HEK293 (cell line): ENCODE measurements around the gene CA11.
A peak's percentile ranks its signal among the peaks of the same experiment; 100 is the strongest.

Experiments
- CTCF ChIA-PET: fragments of 350-600 bp; formaldehyde crosslinking; extraction: SDS; loops from one replicate; lab custom pipeline; 2021; ENCODE audit warnings: antibody characterized with exemption; lab: Yijun Ruan, JAX
- POLR2A ChIA-PET: fragments of 300-600 bp; formaldehyde crosslinking; extraction: SDS; loops from one replicate; lab custom pipeline; 2020; ENCODE audit warnings: antibody characterized with exemption, inconsistent platforms; lab: Yijun Ruan, JAX
- H3K27ac ChIP-seq: fragments of 200-500 bp; sonication (Bioruptor generic); 2 replicates; pipeline ENCODE4 v1.5.1; 2014; ENCODE audit warnings: low read depth, low read length, control low read depth, inconsistent platforms; ENCODE audit errors: extremely low read depth
- H3K36me3 ChIP-seq, 2 experiments: fragments of 200-500 bp in 1 of 2; sonication (Bioruptor generic) in 1 of 2; 1 replicate in 1 of 2; 2 replicates in 1 of 2; pipeline ENCODE4 v1.5.1; 2014 to 2017; ENCODE audit warnings: inconsistent platforms in 2 of 2, low read length in 2 of 2; ENCODE audit not compliant: control insufficient read depth in 2 of 2, insufficient read depth in 1 of 2
- H3K4me1 ChIP-seq: fragments of 200-500 bp; sonication (Bioruptor generic); 2 replicates; pipeline ENCODE4 v1.5.1; 2014; ENCODE audit warnings: mild to moderate bottlenecking, low read length, inconsistent platforms; ENCODE audit not compliant: control insufficient read depth, insufficient read depth
- H3K4me3 ChIP-seq: 2 replicates; pipeline ENCODE4 v1.5.1; 2011; ENCODE audit warnings: low read depth, mild to moderate bottlenecking, control low read depth, low read length, moderate library complexity
- H3K9me3 ChIP-seq: fragments of 200-500 bp; sonication (Bioruptor generic); 2 replicates; pipeline ENCODE4 v1.5.1; 2014; ENCODE audit warnings: low read depth, low read length, inconsistent platforms; ENCODE audit not compliant: control insufficient read depth, insufficient read depth
- BCL11A ChIP-seq: fragments of 450-650 bp; formaldehyde crosslinking; IDR thresholded peaks from 2 replicates; pipeline ENCODE4 v1.5.1; 2016; ENCODE audit warnings: low read depth, missing biosample characterization, missing genetic modification characterization
- BCL11B ChIP-seq: fragments of 450-650 bp; formaldehyde crosslinking; IDR thresholded peaks from 2 replicates; pipeline ENCODE4 v1.5.1; 2016; ENCODE audit warnings: low read depth, missing biosample characterization, missing genetic modification characterization
- OSR2 ChIP-seq: fragments of 450-650 bp; formaldehyde crosslinking; IDR thresholded peaks from 2 replicates; pipeline ENCODE4 v1.5.1; 2016; ENCODE audit warnings: missing biosample characterization, missing genetic modification characterization
- TSHZ1 ChIP-seq: fragments of 450-650 bp; formaldehyde crosslinking; IDR thresholded peaks from 2 replicates; pipeline ENCODE4 v1.5.1; 2016; ENCODE audit warnings: missing biosample characterization, missing genetic modification characterization, borderline replicate concordance
- ZNF16 ChIP-seq: fragments of 450-650 bp; formaldehyde crosslinking; IDR thresholded peaks from 2 replicates; pipeline ENCODE4 v1.5.1; 2016; ENCODE audit warnings: low read depth, missing biosample characterization, missing genetic modification characterization
- ZNF214 ChIP-seq: fragments of 450-650 bp; formaldehyde crosslinking; IDR thresholded peaks from 2 replicates; pipeline ENCODE4 v1.5.1; 2017; ENCODE audit warnings: missing biosample characterization, mild to moderate bottlenecking, missing genetic modification characterization, borderline replicate concordance
- ZNF37A ChIP-seq: fragments of 450-650 bp; IDR thresholded peaks from 2 replicates; pipeline ENCODE4 v1.5.1; 2018; ENCODE audit warnings: missing biosample characterization, missing genetic modification characterization
- ZNF610 ChIP-seq: fragments of 450-650 bp; formaldehyde crosslinking; IDR thresholded peaks from 2 replicates; pipeline ENCODE4 v1.5.1; 2016; ENCODE audit warnings: missing biosample characterization, missing genetic modification characterization, borderline replicate concordance
- ZNF768 ChIP-seq: fragments of 450-650 bp; formaldehyde crosslinking; IDR thresholded peaks from 2 replicates; pipeline ENCODE4 v1.5.1; 2018; ENCODE audit warnings: missing biosample characterization, mild to moderate bottlenecking, missing genetic modification characterization
- ZNF843 ChIP-seq: fragments of 450-650 bp; formaldehyde crosslinking; IDR thresholded peaks from 2 replicates; pipeline ENCODE4 v1.5.1; 2016; ENCODE audit warnings: missing biosample characterization, missing genetic modification characterization
- ZXDB ChIP-seq: fragments of 450-650 bp; formaldehyde crosslinking; IDR thresholded peaks from 2 replicates; pipeline ENCODE4 v1.5.1; 2016; ENCODE audit warnings: missing biosample characterization, missing genetic modification characterization
- TF ChIP-seq, protein P1 (sequence below): fragments of 450-650 bp; formaldehyde crosslinking; IDR thresholded peaks from 2 replicates; pipeline ENCODE4 v1.5.1; 2016; ENCODE audit warnings: missing biosample characterization, missing genetic modification characterization
- TF ChIP-seq, protein P2 (sequence below): fragments of 450-650 bp; formaldehyde crosslinking; IDR thresholded peaks from 2 replicates; pipeline ENCODE4 v1.5.1; 2016; ENCODE audit warnings: missing biosample characterization, missing genetic modification characterization
- TF ChIP-seq, protein P3 (sequence below): fragments of 450-650 bp; formaldehyde crosslinking; IDR thresholded peaks from 2 replicates; pipeline ENCODE4 v1.5.1; 2016; ENCODE audit warnings: missing biosample characterization, missing genetic modification characterization

The CA11 gene

DNA sequence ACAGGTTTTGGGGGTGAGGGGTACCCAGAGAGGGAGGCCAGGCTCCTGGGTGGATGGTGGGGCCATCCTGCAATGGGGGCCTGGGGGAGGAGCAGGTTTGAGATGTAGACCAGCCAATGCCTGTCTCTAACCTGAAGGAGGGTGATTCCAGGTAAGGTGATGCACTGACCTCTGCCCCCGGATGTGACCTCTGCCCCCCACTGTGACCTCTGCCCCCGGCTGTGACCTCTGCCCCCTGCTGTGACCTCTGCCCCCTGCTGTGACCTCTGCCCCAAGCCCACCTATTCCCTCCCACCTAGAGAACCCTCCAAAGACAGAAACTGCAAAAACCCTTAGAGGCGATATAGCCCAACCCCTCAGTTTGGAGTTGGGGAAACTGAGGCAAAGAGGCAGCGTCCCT lies 49.8 kb downstream of the CA11 start:
- CTCF ChIA-PET, result interaction anchor here (1.0 kb wide), 1 partner anchor 11 kb away, joined by 4 read pairs; no protein-coding TSS in a partner anchor
- Histone ChIP-seq H3K36me3 (no peaks in the 10 kb centered on the region), H3K27ac (no peak overlapping the region), H3K4me1 (no peaks in the 10 kb centered on the region), H3K4me3 (no peak overlapping the region), H3K9me3 (no peaks in the 10 kb centered on the region)
- TF ChIP-seq, protein P1, sequence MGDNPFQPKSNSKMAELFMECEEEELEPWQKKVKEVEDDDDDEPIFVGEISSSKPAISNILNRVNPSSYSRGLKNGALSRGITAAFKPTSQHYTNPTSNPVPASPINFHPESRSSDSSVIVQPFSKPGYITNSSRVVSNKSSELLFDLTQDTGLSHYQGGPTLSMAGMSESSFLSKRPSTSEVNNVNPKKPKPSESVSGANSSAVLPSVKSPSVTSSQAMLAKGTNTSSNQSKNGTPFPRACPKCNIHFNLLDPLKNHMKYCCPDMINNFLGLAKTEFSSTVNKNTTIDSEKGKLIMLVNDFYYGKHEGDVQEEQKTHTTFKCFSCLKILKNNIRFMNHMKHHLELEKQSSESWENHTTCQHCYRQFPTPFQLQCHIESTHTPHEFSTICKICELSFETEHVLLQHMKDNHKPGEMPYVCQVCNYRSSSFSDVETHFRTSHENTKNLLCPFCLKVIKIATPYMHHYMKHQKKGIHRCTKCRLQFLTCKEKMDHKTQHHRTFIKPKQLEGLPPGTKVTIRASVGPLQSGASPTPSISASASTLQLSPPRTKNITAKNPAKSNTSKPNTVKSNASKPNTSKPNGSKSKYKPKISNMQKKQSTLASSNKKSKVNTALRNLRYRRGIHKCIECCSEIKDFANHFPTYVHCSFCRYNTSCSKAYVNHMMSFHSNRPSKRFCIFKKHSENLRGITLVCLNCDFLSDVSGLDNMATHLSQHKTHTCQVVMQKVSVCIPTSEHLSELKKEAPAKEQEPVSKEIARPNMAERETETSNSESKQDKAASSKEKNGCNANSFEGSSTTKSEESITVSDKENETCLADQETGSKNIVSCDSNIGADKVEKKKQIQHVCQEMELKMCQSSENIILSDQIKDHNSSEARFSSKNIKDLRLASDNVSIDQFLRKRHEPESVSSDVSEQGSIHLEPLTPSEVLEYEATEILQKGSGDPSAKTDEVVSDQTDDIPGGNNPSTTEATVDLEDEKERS (tag by site-specific recombination), result no peak
- TF ChIP-seq ZNF214 (tag by site-specific recombination) (no peak), BCL11A (tag by site-specific recombination) (peak; percentile 77), ZNF843 (tag by site-specific recombination) (no peak), ZNF610 (tag by site-specific recombination) (no peak), OSR2 (no peak), ZXDB (tag by site-specific recombination) (no peak), ZNF37A (tag by site-specific recombination) (no peak), BCL11B (tag by site-specific recombination) (peak; percentile 97)
- TF ChIP-seq, protein P2, sequence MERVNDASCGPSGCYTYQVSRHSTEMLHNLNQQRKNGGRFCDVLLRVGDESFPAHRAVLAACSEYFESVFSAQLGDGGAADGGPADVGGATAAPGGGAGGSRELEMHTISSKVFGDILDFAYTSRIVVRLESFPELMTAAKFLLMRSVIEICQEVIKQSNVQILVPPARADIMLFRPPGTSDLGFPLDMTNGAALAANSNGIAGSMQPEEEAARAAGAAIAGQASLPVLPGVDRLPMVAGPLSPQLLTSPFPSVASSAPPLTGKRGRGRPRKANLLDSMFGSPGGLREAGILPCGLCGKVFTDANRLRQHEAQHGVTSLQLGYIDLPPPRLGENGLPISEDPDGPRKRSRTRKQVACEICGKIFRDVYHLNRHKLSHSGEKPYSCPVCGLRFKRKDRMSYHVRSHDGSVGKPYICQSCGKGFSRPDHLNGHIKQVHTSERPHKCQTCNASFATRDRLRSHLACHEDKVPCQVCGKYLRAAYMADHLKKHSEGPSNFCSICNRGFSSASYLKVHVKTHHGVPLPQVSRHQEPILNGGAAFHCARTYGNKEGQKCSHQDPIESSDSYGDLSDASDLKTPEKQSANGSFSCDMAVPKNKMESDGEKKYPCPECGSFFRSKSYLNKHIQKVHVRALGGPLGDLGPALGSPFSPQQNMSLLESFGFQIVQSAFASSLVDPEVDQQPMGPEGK, result 0 out of 2 replicates have a peak, but pooled peaks have one; percentile 27
- POLR2A ChIA-PET, result no interaction called here

GRCh38 chr19:48595833-48596232 lies 50.2 kb downstream of the CA11 start:
- CTCF ChIA-PET, result interaction anchor here (0.5 to 2.6 kb wide), 5 partner anchors 11 to 380 kb away, joined by 3 to 15 read pairs (median 4); no protein-coding TSS in a partner anchor
- Histone ChIP-seq H3K4me3 (no peak overlapping the region), H3K27ac (no peak overlapping the region), H3K36me3 (no peaks in the 10 kb centered on the region), H3K9me3 (no peaks in the 10 kb centered on the region), H3K4me1 (no peaks in the 10 kb centered on the region)
- TF ChIP-seq ZNF16 (tag by site-specific recombination), result peak; percentile 71; the same call in 1 of the 2 replicates
- TF ChIP-seq, protein P3, sequence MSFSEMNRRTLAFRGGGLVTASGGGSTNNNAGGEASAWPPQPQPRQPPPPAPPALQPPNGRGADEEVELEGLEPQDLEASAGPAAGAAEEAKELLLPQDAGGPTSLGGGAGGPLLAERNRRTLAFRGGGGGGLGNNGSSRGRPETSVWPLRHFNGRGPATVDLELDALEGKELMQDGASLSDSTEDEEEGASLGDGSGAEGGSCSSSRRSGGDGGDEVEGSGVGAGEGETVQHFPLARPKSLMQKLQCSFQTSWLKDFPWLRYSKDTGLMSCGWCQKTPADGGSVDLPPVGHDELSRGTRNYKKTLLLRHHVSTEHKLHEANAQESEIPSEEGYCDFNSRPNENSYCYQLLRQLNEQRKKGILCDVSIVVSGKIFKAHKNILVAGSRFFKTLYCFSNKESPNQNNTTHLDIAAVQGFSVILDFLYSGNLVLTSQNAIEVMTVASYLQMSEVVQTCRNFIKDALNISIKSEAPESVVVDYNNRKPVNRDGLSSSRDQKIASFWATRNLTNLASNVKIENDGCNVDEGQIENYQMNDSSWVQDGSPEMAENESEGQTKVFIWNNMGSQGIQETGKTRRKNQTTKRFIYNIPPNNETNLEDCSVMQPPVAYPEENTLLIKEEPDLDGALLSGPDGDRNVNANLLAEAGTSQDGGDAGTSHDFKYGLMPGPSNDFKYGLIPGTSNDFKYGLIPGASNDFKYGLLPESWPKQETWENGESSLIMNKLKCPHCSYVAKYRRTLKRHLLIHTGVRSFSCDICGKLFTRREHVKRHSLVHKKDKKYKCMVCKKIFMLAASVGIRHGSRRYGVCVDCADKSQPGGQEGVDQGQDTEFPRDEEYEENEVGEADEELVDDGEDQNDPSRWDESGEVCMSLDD (tag by site-specific recombination), result no peak
- POLR2A ChIA-PET, result interaction anchor here (0.6 to 2.0 kb wide), 2 partner anchors 14 to 18 kb away, joined by 3 to 6 read pairs; partner anchors contain the start of gene FAM83E

GRCh38 chr19:48595171-48595570 lies 50.8 kb downstream of the CA11 start:
- Histone ChIP-seq H3K9me3 (no peaks in the 10 kb centered on the region), H3K4me3 (no peak overlapping the region), H3K36me3 (no peaks in the 10 kb centered on the region), H3K4me1 (no peaks in the 10 kb centered on the region), H3K27ac (no peak overlapping the region)
- peak; percentile 81; the same call in 1 of the 2 replicates for TF ChIP-seq ZNF768
- TF ChIP-seq TSHZ1 (tag by site-specific recombination), result no peak
- ChIA-PET CTCF (interaction anchor here (0.5 to 2.6 kb wide), 6 partner anchors 11 to 281 kb away, joined by 3 to 15 read pairs (median 3); no protein-coding TSS in a partner anchor), POLR2A (interaction anchor here (0.6 to 2.0 kb wide), 3 partner anchors 15 to 24 kb away, joined by 3 to 6 read pairs (median 5); partner anchors contain the start of genes FAM83E, RPL18 and SPHK2)
